ENCODE measurements around the gene SDS. TPM values are rescaled to one million over a fixed set of nuclear protein-coding genes. Genes with fewer than 3 reads are reported as not detected.

Gene SDS
- total and polyA plus RNA-seq, 4 donors = 0.65 to 433 (median 77.9) TPM

DNA sequence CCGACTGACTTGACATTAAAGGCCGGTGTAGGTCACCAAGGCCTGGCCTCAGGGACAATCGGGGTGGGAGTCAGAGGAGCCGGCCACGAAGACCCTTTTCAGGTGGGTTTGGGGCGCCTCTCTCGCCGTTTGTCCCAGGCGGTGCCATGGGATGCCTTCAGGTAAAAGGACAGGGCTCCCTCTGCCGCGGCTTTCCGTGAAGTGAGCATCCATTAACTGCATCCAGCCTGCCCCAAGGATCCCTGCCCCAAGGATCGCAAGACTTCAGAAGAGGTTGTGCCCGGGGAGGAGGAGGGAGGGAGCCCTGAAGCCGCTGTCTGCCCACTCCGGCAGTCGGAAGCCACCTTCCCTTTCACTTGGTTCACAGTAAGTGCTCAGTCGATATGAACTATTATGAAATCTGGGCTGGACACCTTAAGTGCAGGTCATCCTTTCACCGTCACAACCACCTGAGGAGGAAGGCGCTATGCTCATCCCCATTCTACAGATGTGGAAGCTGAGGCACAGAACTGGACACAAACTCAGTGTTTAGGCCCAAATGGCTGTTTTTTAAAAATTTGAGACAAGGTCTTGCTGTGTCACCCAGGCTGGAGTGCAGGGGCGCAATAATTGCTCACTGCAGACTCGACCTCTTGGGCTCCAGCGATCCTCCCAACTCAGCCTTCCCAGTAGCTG, 964 bp downstream of the SDS start:
- peak overlapping the region; percentile 71 to 80 for H3K9ac ChIP-seq (ENCODE audit: low read depth in 1 of 2, low read length in 2 of 2)
- no peak for DNase-seq (ENCODE audit: low spot score)
- WGBS = 57% methylated on average over 23 of the region's 23 CpGs
- H3K27me3 ChIP-seq (ENCODE audit: control insufficient read depth in 4 of 4, insufficient read depth in 4 of 4, low read length in 3 of 4) = no peaks in the 10 kb centered on the region
- peaks cover 0 to 18% (median 12%) of the 10 kb centered on the region in 4 donors for H3K36me3 ChIP-seq (ENCODE audit: control insufficient read depth in 4 of 4, insufficient read depth in 3 of 4, low read depth in 1 of 4, low read length in 3 of 4)
- peaks cover 8 to 24% (median 18%) of the 10 kb centered on the region in 4 donors for H3K4me1 ChIP-seq (ENCODE audit: control insufficient read depth in 4 of 4, insufficient read depth in 4 of 4, low read length in 3 of 4)
- H3K4me3 ChIP-seq (ENCODE audit: low read depth in 1 of 3, low read length in 3 of 3) = peak overlapping the region; percentile 55 to 96 (median 74)
- no peaks in the 10 kb centered on the region for H3K9me3 ChIP-seq (ENCODE audit: control insufficient read depth in 4 of 4, low read length in 3 of 4)
- peak overlapping the region; percentile 57 to 86 for H3K27ac ChIP-seq (ENCODE audit: low read depth in 1 of 2, low read length in 2 of 2)
- TF ChIP-seq HNF4G (IDR thresholded peaks at IDR 0.05) (no peak), YY1 (IDR thresholded peaks at IDR 0.05) (no peak), SP1 (IDR thresholded peaks at IDR 0.05) (no peak), JUND (IDR thresholded peaks at IDR 0.05) (no peak), RXRA (IDR thresholded peaks at IDR 0.05) (peak in 1 of 2 donors; percentile 4), GABPA (IDR thresholded peaks at IDR 0.05 in 1 of 2, conservative IDR thresholded peaks at IDR 0.05 in 1 of 2) (no peak)
- TF ChIP-seq, protein P1, sequence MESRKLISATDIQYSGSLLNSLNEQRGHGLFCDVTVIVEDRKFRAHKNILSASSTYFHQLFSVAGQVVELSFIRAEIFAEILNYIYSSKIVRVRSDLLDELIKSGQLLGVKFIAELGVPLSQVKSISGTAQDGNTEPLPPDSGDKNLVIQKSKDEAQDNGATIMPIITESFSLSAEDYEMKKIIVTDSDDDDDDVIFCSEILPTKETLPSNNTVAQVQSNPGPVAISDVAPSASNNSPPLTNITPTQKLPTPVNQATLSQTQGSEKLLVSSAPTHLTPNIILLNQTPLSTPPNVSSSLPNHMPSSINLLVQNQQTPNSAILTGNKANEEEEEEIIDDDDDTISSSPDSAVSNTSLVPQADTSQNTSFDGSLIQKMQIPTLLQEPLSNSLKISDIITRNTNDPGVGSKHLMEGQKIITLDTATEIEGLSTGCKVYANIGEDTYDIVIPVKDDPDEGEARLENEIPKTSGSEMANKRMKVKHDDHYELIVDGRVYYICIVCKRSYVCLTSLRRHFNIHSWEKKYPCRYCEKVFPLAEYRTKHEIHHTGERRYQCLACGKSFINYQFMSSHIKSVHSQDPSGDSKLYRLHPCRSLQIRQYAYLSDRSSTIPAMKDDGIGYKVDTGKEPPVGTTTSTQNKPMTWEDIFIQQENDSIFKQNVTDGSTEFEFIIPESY (IDR thresholded peaks at IDR 0.05) = no peak
- TF ChIP-seq, protein P2, sequence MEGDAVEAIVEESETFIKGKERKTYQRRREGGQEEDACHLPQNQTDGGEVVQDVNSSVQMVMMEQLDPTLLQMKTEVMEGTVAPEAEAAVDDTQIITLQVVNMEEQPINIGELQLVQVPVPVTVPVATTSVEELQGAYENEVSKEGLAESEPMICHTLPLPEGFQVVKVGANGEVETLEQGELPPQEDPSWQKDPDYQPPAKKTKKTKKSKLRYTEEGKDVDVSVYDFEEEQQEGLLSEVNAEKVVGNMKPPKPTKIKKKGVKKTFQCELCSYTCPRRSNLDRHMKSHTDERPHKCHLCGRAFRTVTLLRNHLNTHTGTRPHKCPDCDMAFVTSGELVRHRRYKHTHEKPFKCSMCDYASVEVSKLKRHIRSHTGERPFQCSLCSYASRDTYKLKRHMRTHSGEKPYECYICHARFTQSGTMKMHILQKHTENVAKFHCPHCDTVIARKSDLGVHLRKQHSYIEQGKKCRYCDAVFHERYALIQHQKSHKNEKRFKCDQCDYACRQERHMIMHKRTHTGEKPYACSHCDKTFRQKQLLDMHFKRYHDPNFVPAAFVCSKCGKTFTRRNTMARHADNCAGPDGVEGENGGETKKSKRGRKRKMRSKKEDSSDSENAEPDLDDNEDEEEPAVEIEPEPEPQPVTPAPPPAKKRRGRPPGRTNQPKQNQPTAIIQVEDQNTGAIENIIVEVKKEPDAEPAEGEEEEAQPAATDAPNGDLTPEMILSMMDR (IDR thresholded peaks at IDR 0.05; ENCODE audit: low read depth, low read length, missing input control) = no peak

GRCh38 chr12:113401066-113402000, 2.4 kb downstream of the SDS start:
- DNase-seq (ENCODE audit: low spot score) = no peak
- H3K4me1 ChIP-seq (ENCODE audit: control insufficient read depth in 4 of 4, insufficient read depth in 4 of 4, low read length in 3 of 4) = peaks cover 8 to 24% (median 18%) of the 10 kb centered on the region in 4 donors
- H3K27me3 ChIP-seq (ENCODE audit: control insufficient read depth in 4 of 4, insufficient read depth in 4 of 4, low read length in 3 of 4) = no peaks in the 10 kb centered on the region
- WGBS = 60% methylated on average over 13 of the region's 13 CpGs
- peak overlapping the region in 1 of 2 donors; percentile 33 for H3K27ac ChIP-seq (ENCODE audit: low read depth in 1 of 2, low read length in 2 of 2)
- no peaks in the 10 kb centered on the region for H3K9me3 ChIP-seq (ENCODE audit: control insufficient read depth in 4 of 4, low read length in 3 of 4)
- TF ChIP-seq JUND (IDR thresholded peaks at IDR 0.05) (no peak), FOXA2 (IDR thresholded peaks at IDR 0.05) (no peak), SP1 (IDR thresholded peaks at IDR 0.05) (peak; percentile 13), REST (IDR thresholded peaks at IDR 0.05) (no peak), YY1 (IDR thresholded peaks at IDR 0.05) (no peak), GABPA (IDR thresholded peaks at IDR 0.05 in 1 of 2, conservative IDR thresholded peaks at IDR 0.05 in 1 of 2) (no peak), RAD21 (IDR thresholded peaks at IDR 0.05) (no peak), HNF4G (IDR thresholded peaks at IDR 0.05) (no peak)
- H3K9ac ChIP-seq (ENCODE audit: low read depth in 1 of 2, low read length in 2 of 2) = peak overlapping the region in 1 of 2 donors; percentile 28
- H3K4me3 ChIP-seq (ENCODE audit: low read depth in 1 of 3, low read length in 3 of 3) = peak overlapping the region; percentile 55 to 96 (median 74)
- peaks cover 0 to 29% (median 16%) of the 10 kb centered on the region in 4 donors for H3K36me3 ChIP-seq (ENCODE audit: control insufficient read depth in 4 of 4, insufficient read depth in 3 of 4, low read depth in 1 of 4, low read length in 3 of 4)
